ENCODE data around the gene VAMP5. TPM values are rescaled to one million over a fixed set of nuclear protein-coding genes. Genes with fewer than 3 reads are reported as not detected.

Gene VAMP5
- total RNA-seq, 1 donor from 2014 or later = 25.0 TPM

DNA sequence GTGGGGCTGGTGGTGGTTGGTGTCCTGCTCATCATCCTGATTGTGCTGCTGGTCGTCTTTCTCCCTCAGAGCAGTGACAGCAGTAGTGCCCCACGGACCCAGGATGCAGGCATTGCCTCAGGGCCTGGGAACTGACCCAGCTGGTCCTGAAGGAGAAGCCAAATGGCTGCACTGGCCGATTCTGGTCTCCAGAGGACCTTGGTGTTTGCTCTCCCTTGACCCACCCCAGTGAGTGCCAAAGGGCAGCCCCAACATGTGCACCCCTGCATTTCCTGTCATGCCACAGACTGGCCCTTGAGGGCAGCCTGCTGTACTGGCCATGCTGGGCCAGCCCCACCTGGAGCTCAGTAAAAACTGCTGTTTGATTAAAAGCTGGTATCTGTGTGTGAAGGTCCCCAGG is 8.8 kb downstream of the VAMP5 start:
- TF ChIP-seq, protein P1, sequence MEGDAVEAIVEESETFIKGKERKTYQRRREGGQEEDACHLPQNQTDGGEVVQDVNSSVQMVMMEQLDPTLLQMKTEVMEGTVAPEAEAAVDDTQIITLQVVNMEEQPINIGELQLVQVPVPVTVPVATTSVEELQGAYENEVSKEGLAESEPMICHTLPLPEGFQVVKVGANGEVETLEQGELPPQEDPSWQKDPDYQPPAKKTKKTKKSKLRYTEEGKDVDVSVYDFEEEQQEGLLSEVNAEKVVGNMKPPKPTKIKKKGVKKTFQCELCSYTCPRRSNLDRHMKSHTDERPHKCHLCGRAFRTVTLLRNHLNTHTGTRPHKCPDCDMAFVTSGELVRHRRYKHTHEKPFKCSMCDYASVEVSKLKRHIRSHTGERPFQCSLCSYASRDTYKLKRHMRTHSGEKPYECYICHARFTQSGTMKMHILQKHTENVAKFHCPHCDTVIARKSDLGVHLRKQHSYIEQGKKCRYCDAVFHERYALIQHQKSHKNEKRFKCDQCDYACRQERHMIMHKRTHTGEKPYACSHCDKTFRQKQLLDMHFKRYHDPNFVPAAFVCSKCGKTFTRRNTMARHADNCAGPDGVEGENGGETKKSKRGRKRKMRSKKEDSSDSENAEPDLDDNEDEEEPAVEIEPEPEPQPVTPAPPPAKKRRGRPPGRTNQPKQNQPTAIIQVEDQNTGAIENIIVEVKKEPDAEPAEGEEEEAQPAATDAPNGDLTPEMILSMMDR (conservative IDR thresholded peaks at IDR 0.05; ENCODE audit: low read depth, low read length) = no peak
- DNase-seq (ENCODE audit: low read depth) = no peak
- no peak overlapping the region for H3K4me3 ChIP-seq (ENCODE audit: low read depth, low read length)

DNA sequence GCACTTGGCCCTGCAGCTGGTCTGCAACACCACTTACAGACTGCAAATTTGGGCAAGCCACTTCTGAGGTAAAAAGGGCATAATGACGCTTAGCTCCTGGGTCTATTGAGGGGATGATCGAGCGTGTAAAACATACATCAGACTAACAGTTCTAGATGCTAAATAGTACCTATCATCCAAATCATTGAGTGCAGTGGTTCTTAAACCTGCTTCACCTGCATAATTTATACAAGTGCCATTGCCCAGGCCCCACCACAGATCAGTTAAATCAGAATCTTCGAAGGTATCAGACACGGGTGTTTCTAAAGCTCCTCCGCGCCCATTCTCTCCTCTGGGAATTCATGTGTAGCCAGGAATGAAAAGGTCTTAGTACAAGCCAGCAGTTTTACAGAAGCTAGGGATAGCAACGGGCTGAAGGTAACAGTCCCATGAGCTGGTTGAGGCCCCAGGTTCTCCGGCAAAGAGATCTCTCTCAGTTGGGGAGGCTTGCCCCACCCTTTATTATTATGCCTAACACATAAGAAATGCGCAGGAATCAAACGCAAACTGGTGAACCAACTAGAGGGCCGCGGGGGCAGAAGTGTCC is 10.6 kb downstream of the VAMP5 start:
- H3K4me3 ChIP-seq (ENCODE audit: low read depth, low read length) = peak overlapping the region; percentile 81
- TF ChIP-seq, protein P1 (conservative IDR thresholded peaks at IDR 0.05; ENCODE audit: low read depth, low read length) = no peak
- DNase-seq (ENCODE audit: low read depth) = no peak

DNA sequence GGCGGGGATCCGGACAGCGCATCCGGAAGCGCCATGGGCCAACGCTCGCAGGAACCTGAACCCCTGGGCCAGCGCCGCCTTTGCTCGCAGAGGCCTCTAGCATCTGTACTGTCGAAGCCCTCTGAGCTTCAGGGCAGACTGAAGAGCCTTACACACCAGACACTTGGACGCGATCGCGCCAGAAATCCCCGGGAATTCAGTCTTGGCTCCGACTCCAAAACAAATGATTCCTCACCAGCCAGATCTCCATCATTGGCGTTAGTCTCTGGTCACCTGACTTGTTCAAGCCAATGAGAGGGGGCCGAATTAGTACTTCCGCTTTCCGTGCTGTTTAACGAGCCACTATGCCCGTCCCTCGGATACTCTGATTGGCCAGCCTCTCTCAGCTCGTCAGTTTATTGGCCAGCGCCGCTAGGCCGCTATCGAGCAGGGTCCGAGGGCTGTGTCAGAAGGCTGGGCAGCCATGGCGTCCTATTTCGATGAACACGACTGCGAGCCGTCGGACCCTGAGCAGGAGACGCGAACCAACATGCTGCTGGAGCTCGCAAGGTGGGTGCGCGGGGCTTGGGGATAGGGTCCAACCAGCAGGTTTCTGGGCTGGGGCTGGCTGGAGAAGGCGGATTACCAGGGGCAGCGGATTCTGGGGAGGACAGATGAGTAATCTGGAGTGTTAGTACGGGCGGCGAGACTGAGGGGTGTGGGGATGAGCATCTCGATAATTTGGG is 11.2 kb downstream of the VAMP5 start, which contains the start of gene RNF181:
Gene RNF181, plus strand, starts transcription at position 445 of the 725 bp plus-strand sequence. Its CDS starts 19 bp downstream, at position 464.
- TF ChIP-seq, protein P1 (conservative IDR thresholded peaks at IDR 0.05; ENCODE audit: low read depth, low read length) = no peak
- H3K4me3 ChIP-seq (ENCODE audit: low read depth, low read length) = peak within 1 kb of the TSS; percentile 81
- peak; percentile 96 for DNase-seq (ENCODE audit: low read depth)

DNA sequence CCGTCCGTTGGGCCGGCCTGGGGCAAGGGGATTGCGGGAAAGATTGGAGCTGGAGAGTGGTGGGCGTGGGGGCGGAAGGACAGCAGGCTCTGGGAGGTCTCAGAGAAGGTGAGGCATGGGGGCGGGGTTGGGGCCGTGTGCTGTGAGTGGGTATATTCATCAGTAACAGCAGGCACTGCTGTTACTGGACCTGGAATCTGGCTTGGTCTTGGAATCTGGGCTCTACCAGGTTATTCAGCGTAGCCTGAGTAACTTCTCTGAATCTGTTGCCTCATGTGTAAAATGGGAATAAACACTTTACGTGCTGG is 11.7 kb downstream of the VAMP5 start:
- TF ChIP-seq, protein P1 (conservative IDR thresholded peaks at IDR 0.05; ENCODE audit: low read depth, low read length) = no peak
- no peak for DNase-seq (ENCODE audit: low read depth)
- H3K4me3 ChIP-seq (ENCODE audit: low read depth, low read length) = peak overlapping the region; percentile 81

DNA sequence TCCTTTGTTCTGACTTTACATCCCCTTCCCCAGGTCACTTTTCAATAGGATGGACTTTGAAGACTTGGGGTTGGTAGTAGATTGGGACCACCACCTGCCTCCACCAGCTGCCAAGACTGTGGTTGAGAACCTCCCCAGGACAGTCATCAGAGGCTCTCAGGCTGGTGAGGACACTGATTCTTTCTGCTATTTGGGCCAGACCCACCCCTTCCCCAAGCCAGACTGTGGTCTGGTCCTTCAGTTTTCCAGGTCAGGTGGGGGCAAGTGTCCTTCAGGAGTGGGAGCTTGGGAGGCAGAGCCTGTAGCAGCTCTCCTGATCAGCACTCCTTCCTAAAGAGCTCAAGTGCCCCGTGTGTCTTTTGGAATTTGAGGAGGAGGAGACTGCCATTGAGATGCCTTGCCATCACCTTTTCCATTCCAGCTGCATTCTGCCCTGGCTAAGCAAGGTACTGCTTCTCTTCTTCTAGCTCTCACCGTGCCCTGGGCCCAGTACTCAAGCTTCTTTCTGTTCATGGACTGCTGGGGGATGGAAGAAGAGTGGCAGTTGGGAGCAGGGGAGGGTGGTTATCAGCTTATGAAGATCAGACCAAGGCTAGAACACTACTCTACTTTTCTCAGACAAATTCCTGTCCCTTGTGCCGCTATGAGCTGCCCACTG is 12.4 kb downstream of the VAMP5 start:
- TF ChIP-seq, protein P1 (conservative IDR thresholded peaks at IDR 0.05; ENCODE audit: low read depth, low read length) = no peak
- no peak for DNase-seq (ENCODE audit: low read depth)
- H3K4me3 ChIP-seq (ENCODE audit: low read depth, low read length) = peak overlapping the region; percentile 81

DNA sequence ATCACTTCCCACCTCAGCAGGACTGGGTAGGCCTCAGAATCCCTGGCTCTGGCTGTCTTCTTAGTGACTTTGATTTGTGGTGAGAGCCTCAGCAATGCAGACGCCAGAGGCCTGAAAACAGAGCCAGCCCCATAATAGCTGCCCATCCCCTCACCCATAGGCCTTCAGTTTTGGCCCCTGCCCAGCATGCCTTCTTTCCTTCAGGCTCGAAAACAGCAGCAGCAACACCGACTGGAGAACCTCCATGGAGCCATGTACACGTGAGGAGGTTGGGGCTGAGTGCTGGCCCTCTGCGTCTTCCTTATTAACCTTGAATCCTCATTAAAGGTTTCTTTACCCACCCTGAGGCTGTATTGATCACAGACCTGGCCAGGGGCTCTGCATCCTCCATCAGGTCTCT is 13.0 kb downstream of the VAMP5 start:
- no peak for DNase-seq (ENCODE audit: low read depth)
- TF ChIP-seq, protein P1 (conservative IDR thresholded peaks at IDR 0.05; ENCODE audit: low read depth, low read length) = no peak
- H3K4me3 ChIP-seq (ENCODE audit: low read depth, low read length) = no peak overlapping the region
